ENCODE data around the gene CALML5.

The CALML5 gene

DNA sequence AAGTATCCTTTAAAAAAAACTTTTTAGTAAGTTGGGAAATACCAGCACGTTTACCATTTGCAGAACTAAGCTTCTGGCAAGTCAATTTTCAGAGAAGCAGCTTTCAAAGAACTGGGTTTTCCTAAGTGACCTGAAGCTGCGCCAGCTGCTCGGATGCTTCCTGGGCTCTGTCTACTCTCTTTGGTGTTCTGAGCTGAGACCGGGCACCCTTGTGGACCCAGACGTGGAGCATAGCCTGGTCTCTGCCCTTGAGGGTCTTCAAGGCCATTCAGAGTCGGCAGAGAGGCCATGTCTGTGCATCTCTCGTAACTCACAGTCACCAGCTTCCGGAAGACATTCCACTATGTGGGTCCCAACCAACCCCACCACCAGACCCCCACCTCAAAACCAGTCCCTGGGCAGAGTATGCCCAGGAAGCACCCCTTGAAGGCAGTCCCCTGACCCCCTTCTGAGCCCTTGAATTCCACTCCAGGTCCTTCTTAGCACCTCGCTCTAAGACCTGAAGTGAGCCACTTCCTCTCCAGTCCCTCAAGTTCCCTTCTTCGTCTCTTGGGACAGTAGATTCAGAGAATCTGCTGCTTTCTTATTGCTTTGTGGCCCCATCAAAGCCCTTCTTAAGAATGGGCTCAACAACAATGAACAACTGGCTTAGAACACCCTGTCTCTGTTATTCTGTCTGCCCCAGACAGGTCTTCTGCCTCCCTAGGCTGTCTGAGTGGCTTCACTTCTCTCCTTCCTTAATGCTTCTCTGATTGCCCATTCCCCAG, 8.5 kb downstream of the CALML5 start:
- Histone ChIP-seq H3K9me3 (ENCODE audit: control insufficient read depth, insufficient read depth, low read length) (no peaks in the 10 kb centered on the region), H3K4me3 (ENCODE audit: low read length) (no peak overlapping the region), H3K27me3 (ENCODE audit: control insufficient read depth, insufficient read depth, low read length) (no peaks in the 10 kb centered on the region), H3K4me1 (ENCODE audit: control insufficient read depth, insufficient read depth, low read length) (no peaks in the 10 kb centered on the region), H3K36me3 (ENCODE audit: control insufficient read depth, insufficient read depth, low read length) (no peaks in the 10 kb centered on the region), H3K27ac (ENCODE audit: low read length) (no peak overlapping the region)
- DNase-seq (ENCODE audit: low read depth, low spot score), result no peak
- no CpG with 5 or more reads among the region's 10 CpGs for WGBS (ENCODE audit: insufficient coverage, insufficient read length)

DNA sequence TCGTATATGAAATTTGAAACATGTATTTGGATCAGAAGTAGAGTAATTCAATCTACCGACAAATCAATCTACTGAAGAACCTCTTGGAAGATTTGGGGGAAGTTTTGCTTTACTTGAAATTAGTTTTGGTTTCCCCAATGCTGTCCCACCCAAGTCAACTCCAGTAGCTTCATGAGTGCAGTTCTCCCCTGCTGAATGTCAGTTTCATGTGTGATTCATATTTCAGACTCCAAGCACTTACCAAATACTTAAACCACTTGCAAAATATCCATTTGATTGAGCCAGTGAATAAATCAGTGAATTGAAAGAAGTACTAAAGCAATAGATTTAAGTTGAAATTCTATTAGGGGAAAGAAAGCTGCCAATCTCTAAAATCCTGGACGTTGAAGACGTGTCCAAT, 9.3 kb downstream of the CALML5 start:
- Histone ChIP-seq H3K27ac (ENCODE audit: low read length) (no peak overlapping the region), H3K4me3 (ENCODE audit: low read length) (no peak overlapping the region), H3K9me3 (ENCODE audit: control insufficient read depth, insufficient read depth, low read length) (no peaks in the 10 kb centered on the region), H3K27me3 (ENCODE audit: control insufficient read depth, insufficient read depth, low read length) (no peaks in the 10 kb centered on the region), H3K36me3 (ENCODE audit: control insufficient read depth, insufficient read depth, low read length) (no peaks in the 10 kb centered on the region), H3K4me1 (ENCODE audit: control insufficient read depth, insufficient read depth, low read length) (no peaks in the 10 kb centered on the region)
- no peak for DNase-seq (ENCODE audit: low read depth, low spot score)
- WGBS (ENCODE audit: insufficient coverage, insufficient read length), result no CpG with 5 or more reads among the region's 4 CpGs

DNA sequence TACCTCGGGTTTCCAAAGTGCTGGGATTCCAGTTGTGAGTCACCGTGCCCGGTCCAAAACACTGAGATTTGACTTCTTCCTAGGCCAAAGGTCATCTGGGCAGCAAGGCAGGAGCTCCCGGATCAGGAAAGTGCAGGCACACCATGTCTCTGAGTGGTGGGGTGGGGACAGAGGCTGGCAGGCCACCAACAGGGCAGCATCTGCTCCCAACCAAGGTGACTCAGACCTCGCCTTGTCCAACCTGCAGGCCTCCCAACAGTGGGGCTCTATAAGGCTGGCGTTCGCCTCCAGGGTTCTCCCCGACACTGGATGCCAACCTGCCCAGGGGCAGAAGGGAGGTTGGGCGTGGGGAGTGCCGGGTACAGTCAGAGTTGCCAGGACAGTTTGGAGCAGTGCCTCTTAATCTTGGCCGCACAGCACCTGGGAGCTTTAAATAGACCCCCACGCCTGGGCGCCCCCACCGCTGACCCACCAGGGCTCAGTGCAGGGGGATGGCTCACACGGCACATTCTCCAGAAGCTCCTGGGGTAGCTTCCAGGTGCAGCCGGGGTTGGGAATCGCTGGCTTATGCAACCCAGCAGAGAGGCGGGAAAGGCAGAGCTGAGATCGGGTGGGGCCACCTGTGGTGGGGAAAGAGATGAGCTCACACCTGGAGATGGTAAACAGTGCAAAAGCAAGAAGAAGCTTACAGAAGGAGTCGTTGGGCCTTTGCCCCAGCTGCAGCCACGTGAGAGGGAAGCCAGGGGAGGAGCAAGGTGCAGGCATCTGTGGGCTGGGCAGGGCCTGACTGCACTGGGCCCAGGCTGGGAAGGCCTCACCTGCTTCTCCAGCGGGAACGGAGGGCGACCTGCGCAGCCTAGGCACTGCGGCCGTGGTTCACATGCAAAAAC, 10.9 kb downstream of the CALML5 start:
- Histone ChIP-seq H3K4me1 (ENCODE audit: control insufficient read depth, insufficient read depth, low read length) (no peaks in the 10 kb centered on the region), H3K27ac (ENCODE audit: low read length) (no peak overlapping the region), H3K4me3 (ENCODE audit: low read length) (no peak overlapping the region), H3K27me3 (ENCODE audit: control insufficient read depth, insufficient read depth, low read length) (no peaks in the 10 kb centered on the region), H3K36me3 (ENCODE audit: control insufficient read depth, insufficient read depth, low read length) (no peaks in the 10 kb centered on the region), H3K9me3 (ENCODE audit: control insufficient read depth, insufficient read depth, low read length) (no peaks in the 10 kb centered on the region)
- WGBS (ENCODE audit: insufficient coverage, insufficient read length), result no CpG with 5 or more reads among the region's 27 CpGs
- DNase-seq (ENCODE audit: low read depth, low spot score), result no peak

DNA sequence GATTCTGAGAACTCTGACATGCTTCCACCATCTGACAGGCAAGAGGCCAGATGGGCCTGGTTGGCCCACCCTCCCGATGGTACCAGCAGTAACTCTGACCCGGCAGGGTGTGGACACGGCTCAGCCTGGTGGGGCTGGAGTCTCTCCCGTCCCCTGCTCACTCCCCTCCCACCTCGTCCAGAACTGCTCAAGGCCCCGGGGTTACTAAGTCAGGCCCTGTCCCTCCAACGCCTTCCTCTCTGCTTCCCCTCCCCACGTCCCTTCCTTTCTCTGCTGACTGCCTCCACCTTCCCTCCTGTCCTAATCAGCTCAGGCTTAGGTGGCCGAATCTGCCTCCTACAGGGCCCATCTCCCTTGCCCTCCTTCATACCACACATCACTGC, 12.5 kb downstream of the CALML5 start:
- no peak overlapping the region for H3K4me3 ChIP-seq (ENCODE audit: low read length)
- no CpG with 5 or more reads among the region's 9 CpGs for WGBS (ENCODE audit: insufficient coverage, insufficient read length)
- no peaks in the 10 kb centered on the region for H3K9me3 ChIP-seq (ENCODE audit: control insufficient read depth, insufficient read depth, low read length)
- no peaks in the 10 kb centered on the region for H3K36me3 ChIP-seq (ENCODE audit: control insufficient read depth, insufficient read depth, low read length)
- no peak for DNase-seq (ENCODE audit: low read depth, low spot score)
- H3K4me1 ChIP-seq (ENCODE audit: control insufficient read depth, insufficient read depth, low read length), result no peaks in the 10 kb centered on the region
- H3K27ac ChIP-seq (ENCODE audit: low read length), result no peak overlapping the region
- no peaks in the 10 kb centered on the region for H3K27me3 ChIP-seq (ENCODE audit: control insufficient read depth, insufficient read depth, low read length)

DNA sequence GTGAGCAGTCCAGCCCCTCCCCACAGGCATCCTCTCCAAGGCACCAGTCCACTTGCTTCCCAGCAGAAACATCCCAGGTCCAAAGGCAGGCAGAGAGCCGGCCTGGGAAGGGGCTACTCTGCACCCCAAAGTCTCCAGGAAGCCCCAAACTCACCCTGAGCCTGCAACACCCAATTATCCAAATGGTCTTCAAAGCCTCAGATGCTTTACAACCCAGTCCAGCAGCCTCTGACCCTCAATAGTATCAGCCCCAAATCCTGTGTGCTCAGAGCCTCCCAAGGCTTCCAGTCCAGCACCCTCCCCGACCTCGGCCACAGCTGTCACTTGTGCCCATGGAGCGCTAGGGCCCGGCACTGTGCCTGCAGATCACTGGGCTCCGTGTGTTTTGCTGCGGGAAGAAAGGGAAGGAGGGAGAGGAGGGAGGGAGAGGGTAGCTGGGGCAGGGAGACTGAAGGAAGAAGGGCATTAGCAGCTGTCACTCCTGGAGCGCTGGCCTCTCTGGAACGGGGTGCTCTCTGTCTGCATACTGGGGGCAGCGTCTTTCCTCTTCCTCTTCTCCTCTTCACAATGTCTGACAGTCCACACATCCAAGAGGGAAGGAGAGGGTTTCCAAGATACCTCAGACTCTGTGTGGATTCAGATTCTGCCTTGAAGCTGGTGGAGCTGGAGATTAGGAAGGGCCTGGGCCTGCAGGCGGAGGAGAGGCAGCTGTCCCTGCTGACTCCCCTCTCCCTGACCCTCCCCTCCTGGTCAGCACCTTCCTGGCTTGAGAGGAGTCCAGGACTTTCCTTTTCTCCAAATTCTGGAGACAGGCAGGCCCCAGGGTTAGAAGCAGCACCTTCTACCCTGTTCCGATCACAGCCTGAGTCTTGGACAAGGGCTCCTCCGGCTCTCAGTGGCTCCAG, 13.2 kb downstream of the CALML5 start:
- no peaks in the 10 kb centered on the region for H3K36me3 ChIP-seq (ENCODE audit: control insufficient read depth, insufficient read depth, low read length)
- no peaks in the 10 kb centered on the region for H3K9me3 ChIP-seq (ENCODE audit: control insufficient read depth, insufficient read depth, low read length)
- H3K27ac ChIP-seq (ENCODE audit: low read length), result no peak overlapping the region
- no peaks in the 10 kb centered on the region for H3K4me1 ChIP-seq (ENCODE audit: control insufficient read depth, insufficient read depth, low read length)
- DNase-seq (ENCODE audit: low read depth, low spot score), result no peak
- no peaks in the 10 kb centered on the region for H3K27me3 ChIP-seq (ENCODE audit: control insufficient read depth, insufficient read depth, low read length)
- no peak overlapping the region for H3K4me3 ChIP-seq (ENCODE audit: low read length)
- no CpG with 5 or more reads among the region's 13 CpGs for WGBS (ENCODE audit: insufficient coverage, insufficient read length)

DNA sequence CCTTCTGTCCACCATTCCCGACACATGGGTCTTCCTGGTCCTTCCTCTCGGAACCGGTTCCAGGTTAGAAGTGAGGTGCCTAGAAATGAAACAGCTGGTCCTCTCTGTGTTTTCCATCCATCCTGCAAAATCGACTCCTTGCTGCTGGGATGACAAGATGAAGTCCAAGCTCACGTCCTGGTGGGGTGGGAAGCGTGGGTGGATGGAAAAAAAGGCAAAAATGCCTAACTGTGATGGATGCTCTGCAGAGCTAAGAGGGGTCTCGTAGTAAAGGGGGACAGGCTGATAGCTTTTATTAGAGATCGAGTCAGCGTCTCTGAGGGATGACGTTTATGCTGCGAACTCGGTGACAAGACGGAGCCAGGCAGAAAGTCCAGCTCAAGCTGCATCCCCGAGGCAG, 14.1 kb downstream of the CALML5 start:
- no peaks in the 10 kb centered on the region for H3K27me3 ChIP-seq (ENCODE audit: control insufficient read depth, insufficient read depth, low read length)
- DNase-seq (ENCODE audit: low read depth, low spot score), result no peak
- H3K36me3 ChIP-seq (ENCODE audit: control insufficient read depth, insufficient read depth, low read length), result no peaks in the 10 kb centered on the region
- no peaks in the 10 kb centered on the region for H3K9me3 ChIP-seq (ENCODE audit: control insufficient read depth, insufficient read depth, low read length)
- H3K4me1 ChIP-seq (ENCODE audit: control insufficient read depth, insufficient read depth, low read length), result no peaks in the 10 kb centered on the region
- no peak overlapping the region for H3K4me3 ChIP-seq (ENCODE audit: low read length)
- H3K27ac ChIP-seq (ENCODE audit: low read length), result no peak overlapping the region
- no CpG with 5 or more reads among the region's 14 CpGs for WGBS (ENCODE audit: insufficient coverage, insufficient read length)

DNA sequence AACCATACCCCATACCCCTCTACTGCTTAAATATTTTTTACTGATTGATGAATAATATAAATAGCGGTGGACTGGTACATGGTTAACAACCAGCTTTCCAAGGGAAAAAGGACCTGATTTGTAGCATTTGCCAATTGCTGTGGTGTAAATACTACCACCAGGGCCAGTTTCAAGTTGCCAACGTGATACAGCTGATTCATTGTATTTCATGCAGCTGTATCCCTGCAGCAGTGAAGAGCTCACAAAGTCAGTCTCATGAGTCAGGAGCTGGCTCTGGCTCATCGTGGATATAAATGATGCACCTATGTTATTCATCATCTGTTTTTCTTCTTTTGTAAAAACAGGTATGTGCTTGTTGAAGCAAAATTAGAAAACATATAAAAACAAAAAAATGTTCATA, 15.2 kb downstream of the CALML5 start:
- H3K9me3 ChIP-seq (ENCODE audit: control insufficient read depth, insufficient read depth, low read length), result no peaks in the 10 kb centered on the region
- no peak overlapping the region for H3K4me3 ChIP-seq (ENCODE audit: low read length)
- H3K36me3 ChIP-seq (ENCODE audit: control insufficient read depth, insufficient read depth, low read length), result no peaks in the 10 kb centered on the region
- no peak for DNase-seq (ENCODE audit: low read depth, low spot score)
- no CpG with 5 or more reads among the region's 3 CpGs for whole genome bisulfite sequencing (ENCODE audit: insufficient coverage, insufficient read length)
- H3K4me1 ChIP-seq (ENCODE audit: control insufficient read depth, insufficient read depth, low read length), result no peaks in the 10 kb centered on the region
- no peak overlapping the region for H3K27ac ChIP-seq (ENCODE audit: low read length)
- H3K27me3 ChIP-seq (ENCODE audit: control insufficient read depth, insufficient read depth, low read length), result no peaks in the 10 kb centered on the region

DNA sequence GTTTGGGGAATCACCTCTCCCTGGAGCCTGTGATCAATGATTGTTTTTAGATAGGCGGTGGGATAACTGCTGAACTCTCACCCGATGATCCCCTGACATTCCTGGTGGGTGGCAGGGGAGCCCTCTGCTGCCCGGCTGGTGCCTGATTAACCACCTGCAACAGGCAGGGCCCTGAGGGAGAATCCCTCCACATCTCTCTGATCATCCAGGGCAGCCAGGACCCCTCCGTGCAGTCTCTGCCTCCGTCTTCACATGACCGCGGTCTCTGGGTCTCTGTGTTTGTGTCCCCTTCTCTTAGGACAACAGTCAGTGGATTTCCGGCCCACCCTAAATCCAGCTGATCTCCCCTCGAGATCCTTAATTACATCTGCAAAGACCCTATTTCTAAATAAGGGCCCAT, 17.4 kb downstream of the CALML5 start:
- Histone ChIP-seq H3K27me3 (ENCODE audit: control insufficient read depth, insufficient read depth, low read length) (no peaks in the 10 kb centered on the region), H3K4me1 (ENCODE audit: control insufficient read depth, insufficient read depth, low read length) (peaks cover 2% of the 10 kb centered on the region), H3K9me3 (ENCODE audit: control insufficient read depth, insufficient read depth, low read length) (no peaks in the 10 kb centered on the region), H3K36me3 (ENCODE audit: control insufficient read depth, insufficient read depth, low read length) (no peaks in the 10 kb centered on the region), H3K4me3 (ENCODE audit: low read length) (no peak overlapping the region), H3K27ac (ENCODE audit: low read length) (no peak overlapping the region)
- WGBS (ENCODE audit: insufficient coverage, insufficient read length), result no CpG with 5 or more reads among the region's 9 CpGs
- no peak for DNase-seq (ENCODE audit: low read depth, low spot score)

DNA sequence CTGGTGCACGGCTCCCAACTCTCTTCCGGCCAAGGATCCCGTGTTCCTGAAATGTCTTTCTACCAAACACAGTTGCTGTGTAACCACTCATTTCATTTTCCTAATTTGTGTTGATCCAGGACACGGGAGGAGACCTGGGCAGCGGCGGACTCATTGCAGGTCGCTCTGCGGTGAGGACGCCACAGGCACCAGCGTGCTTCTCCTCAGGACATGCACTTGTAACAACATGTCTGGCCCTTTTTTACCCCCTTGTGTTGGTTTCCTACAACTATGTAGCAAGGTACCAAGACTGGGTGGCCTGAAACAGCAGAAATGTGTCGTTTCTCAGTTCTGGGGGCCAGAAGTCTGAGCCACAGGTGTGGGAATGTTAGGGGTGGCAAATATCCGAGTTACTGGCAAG, 18.2 kb downstream of the CALML5 start:
- H3K4me3 ChIP-seq (ENCODE audit: low read length), result no peak overlapping the region
- no CpG with 5 or more reads among the region's 12 CpGs for whole genome bisulfite sequencing (ENCODE audit: insufficient coverage, insufficient read length)
- DNase-seq (ENCODE audit: low read depth, low spot score), result no peak
- no peaks in the 10 kb centered on the region for H3K9me3 ChIP-seq (ENCODE audit: control insufficient read depth, insufficient read depth, low read length)
- no peak overlapping the region for H3K27ac ChIP-seq (ENCODE audit: low read length)
- no peaks in the 10 kb centered on the region for H3K36me3 ChIP-seq (ENCODE audit: control insufficient read depth, insufficient read depth, low read length)
- peaks cover 4% of the 10 kb centered on the region for H3K4me1 ChIP-seq (ENCODE audit: control insufficient read depth, insufficient read depth, low read length)
- no peaks in the 10 kb centered on the region for H3K27me3 ChIP-seq (ENCODE audit: control insufficient read depth, insufficient read depth, low read length)
